NOMO-1 (cell line): ENCODE measurements around the gene KIR3DL3.
"Not testable (repeated sequence)": the region's sequence is repeated elsewhere in the genome, so short reads cannot be mapped to it uniquely, and the experiment has no call there.

Source experiments
- DNase-seq, 2 experiments: peaks; one replicate each; lab custom pipeline; 2025; ENCODE audit not compliant: unreplicated experiment in 2 of 2; lab: John Stamatoyannopoulos, UW

The KIR3DL3 gene

DNA sequence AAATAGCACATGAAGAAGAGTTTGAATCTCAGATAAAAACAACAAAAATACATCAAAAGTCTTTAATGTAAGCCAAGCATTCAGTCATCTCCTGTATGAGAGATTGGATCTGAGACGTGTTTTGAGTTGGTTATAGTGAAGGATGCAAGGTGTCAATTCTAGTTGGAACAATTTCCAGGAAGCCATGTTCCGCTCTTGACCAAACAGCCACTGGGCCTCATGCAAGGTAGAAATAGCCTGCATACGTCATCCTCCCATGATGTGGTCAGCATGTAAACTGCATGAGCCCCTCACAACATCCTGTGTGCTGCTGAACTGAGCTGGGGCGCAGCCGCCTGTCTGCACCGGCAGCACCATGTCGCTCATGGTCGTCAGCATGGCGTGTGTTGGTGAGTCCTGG, at the start of gene KIR3DL3:
KIR3DL3 (plus strand) TSS at position 301 of the 400 bp plus-strand sequence; CDS start at position 356, 55 bp downstream.
- DNase-seq = no peak

DNA sequence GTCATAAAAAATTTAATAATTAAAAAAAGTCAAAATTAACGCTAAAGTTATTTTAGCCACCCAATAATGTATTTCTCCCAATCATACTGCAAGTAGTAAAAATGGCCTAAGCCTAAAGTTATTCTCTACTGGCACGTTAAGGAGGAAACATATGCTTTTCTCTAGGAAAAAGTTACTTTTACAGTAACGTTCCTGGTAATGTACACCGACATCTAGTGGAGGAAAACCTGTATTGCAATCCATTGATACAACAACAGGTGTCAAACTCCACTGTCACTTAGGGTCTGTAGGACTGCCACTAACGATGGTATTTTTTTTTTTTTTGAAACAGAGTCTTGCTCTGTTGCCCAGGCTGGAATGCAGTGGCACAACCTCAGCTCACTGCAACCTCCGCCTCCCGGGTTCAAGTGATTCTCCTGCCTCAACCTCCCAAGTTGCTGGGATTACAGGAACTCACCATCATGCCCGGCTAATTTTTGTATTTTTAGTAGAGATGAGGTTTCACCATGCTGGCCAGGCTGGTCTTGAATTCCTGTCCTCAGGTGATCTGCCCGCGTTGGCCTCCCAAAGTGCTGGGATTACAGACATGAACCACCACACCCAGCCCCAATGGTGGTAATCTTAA, 47.9 kb upstream of the KIR3DL3 start:
- DNase-seq = peak in 1 of 2 experiments; percentile 42

DNA sequence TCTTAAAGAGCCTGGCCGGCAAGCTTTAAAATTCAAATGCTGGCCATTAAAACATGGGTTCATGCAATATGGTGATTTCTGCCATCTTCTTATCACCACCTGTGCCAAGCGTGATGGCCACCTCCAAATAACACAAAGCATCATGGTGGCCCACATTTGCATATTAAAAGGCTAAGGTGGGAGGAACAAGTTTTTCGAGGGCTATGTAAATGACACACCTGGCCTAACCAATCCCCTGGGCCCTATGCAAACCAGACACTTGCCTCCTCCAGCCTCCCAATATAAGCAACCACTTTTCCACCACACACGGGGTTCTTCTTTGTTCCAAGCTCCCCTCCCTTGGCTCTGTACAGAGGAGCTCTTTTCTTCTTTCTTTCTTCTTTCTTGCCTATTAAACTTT, 47.0 kb upstream of the KIR3DL3 start:
- no peak for DNase-seq

DNA sequence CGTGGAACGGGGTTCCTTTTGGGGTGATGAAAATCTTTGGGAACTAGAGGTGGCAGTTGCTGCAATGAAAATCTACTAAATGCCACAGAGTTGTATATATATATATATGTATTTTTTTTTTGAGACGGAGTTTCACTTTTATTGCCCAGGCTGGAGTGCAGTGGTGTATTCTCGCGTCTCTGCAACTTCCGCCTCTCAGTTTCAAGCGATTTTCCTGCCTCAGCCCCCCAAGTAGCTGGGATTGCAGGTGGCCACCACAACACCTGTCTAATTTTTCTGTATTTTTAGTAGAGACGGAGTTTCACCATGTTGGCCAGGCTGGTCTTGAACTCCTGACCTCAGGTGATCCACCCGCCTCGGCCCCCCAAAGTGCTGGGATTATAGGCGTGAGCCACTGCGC, 42.6 kb upstream of the KIR3DL3 start:
- DNase-seq = not testable (repeated sequence)

DNA sequence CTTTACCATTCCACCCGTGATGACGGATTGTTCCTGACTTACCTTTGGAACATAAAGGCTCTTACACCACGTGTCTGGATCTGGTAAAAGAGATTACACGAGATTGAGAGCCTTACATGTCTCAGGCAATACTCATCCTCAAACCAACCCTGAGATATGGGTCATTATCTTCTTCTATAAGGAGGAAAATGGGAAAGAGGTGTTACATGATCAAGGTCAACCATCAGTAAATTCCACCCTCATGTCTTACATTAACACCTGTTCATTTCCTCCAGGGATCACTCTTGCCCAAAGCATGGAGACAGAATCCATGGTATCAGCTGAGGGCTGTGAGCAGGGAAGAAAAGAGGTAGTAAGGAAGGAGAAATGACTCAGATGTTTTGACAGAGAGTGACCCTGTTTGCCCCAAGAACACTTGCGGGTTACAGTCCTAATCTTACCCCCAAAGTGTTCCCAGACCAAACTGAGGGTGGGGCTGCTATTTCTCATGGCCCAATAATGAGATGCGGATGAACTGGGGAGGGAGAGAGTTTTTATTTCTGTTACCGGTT, 41.9 kb upstream of the KIR3DL3 start:
- DNase-seq = peak in 1 of 2 experiments; percentile 37

- DNase-seq = peak; percentile 34 to 64
These were observed 39.7 kb upstream of the KIR3DL3 start for GRCh38 chr19:54684527-54684926.

DNA sequence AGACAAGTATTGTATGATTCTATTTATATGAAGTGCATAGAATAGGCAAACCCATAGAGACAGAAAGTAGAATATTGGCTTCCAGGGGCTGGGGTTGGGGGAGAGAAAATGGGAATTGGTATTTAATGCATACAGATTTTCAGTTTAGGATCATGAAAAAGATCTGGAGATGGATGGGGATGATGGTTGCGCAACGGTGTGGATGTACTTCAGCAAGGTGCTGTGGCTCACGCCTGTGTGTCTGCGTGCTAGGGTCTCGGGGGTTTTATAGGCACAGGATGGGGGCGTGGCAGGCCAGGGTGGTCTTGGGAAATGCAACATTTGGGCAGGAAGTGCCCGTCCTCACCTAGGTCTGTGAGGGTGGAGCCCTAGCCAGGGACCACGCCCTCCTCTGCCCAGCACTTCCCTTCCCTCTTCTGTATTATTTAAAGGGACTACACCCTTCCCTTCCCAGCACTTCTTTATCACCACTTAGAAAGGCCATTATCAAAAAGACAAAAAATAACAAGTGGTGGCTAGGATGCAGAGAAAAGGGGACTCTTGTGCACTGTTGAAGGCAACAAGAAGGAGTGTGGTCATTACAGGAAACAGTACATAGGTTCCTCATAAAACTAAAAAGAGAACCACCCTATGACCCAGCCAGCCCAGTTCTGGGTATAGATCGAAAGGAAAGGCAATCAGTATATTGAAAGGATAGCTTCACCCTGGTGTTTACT, 32.5 kb upstream of the KIR3DL3 start:
- peak in 1 of 2 experiments; percentile 23 for DNase-seq

GRCh38 chr19:54692298-54692615, 32.0 kb upstream of the KIR3DL3 start:
- no peak for DNase-seq

DNA sequence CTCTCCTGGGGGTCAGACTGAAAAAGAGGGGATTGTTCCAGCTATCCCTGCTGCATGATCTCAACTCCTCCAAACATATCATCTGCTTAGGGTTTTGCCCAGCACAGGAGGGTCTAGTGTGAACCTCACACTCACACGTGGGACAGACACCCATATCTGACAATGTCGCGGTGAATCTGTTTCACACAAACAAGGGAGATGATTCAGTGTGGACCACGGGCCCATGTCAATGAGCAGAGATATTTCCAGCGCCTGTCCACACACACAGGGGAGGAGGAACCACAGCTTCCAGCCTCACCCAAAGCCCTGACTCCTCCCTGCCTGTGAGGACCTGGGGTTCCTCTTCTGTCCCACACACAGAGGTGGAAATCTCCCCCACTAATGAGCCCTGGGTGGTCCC, 29.6 kb upstream of the KIR3DL3 start:
- DNase-seq = no peak

DNA sequence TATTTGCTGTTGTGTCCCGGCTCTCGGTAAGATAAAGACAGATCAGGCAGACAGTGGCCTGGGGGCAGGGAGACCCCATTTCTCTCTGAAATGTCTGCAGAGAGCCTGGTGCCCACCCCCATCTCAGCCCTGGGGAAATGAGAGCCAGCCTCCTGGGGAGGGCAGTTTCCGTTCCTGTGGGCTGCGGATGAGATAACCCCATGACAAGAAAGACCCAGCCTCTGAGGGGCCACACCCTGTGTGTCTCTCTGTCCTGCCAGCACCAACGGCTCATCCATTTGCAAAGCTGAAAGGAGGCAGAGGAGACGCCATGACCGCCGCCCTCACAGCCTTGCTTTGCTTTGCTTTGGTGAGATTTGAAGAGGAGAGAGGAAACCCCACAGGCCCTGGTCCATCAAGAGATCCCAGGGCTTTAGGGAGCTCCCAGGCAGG, 28.1 kb upstream of the KIR3DL3 start:
- peak; percentile 41 to 42 for DNase-seq

GRCh38 chr19:54696766-54697165, 27.5 kb upstream of the KIR3DL3 start:
- DNase-seq = no peak

DNA sequence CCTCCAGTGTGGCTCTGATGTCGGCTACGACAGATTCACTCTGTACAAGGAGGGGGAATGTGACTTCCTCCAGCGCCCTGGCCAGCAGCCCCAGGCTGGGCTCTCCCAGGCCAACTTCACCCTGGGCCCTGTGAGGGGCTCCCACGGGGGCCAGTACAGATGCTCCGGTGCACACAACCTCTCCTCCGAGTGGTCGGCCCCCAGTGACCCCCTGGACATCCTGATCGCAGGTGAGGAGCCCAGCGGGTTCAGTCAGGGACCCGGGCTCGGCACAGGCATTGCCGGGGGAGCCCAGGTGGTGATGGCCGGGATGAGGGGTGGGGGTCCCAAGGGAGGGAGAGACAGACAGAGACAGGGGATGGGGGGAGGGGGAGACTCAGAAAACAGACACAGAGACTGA, 26.5 kb upstream of the KIR3DL3 start:
- DNase-seq = not testable (repeated sequence)

GRCh38 chr19:54704928-54705327, 19.3 kb upstream of the KIR3DL3 start:
- no peak for DNase-seq

DNA sequence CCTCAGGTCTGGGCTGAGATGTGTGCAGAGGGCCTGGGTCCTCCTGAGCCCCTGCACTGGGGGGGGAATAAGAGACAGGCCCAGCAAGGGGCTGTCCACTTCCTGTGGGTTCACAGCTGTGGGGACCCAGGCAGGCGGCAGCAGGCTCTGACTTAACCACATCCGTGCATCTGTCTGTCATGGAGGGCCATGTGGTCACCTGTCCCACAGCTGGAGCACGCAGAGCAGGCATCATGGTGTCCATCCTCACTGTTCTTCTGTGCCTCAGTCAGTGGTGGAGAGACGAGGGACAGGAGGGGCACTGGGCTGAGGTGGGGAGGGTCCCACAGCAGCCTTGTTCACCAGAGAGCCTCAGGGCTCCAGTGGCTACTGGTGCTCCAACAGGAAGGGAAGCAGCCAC, 16.3 kb upstream of the KIR3DL3 start:
- no peak for DNase-seq

GRCh38 chr19:54708781-54709180, 15.5 kb upstream of the KIR3DL3 start:
- peak in 1 of 2 experiments; percentile 33 for DNase-seq

DNA sequence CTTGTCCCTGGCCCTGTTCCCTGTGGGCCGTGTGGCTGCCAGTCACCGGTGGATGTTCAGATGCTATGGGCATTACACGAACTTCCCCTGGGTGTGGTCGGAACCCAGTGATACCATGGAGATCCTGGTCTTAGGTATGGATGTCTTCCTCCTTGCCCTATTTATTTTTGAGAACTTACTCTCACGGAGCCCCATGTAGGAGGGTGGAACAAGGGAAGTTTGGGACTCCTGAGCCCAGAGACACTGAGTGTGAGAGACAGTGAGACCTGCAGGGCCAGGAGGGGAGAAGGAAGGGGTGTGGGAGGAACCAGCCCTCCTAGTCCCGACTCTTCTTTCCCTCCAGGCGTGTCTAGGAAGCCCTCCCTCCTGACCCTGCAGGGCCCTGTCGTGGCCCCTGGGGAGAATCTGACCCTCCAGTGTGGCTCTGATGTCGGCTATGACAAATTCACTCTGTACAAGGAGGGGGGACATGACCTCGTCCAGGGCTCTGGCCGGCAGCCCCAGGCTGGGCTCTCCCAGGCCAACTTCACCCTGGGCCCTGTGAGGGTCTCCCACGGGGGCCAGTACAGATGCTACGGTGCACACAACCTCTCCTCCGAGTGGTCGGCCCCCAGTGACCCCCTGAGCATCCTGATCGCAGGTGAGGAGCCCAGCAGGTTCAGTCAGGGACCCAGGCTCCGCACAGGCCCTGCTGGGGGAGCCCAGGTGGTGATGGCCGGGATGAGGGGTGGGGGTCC, 14.9 kb upstream of the KIR3DL3 start:
- no peak for DNase-seq

- not testable (repeated sequence) for DNase-seq
These were observed 14.3 kb upstream of the KIR3DL3 start for GRCh38 chr19:54709956-54710355.

DNA sequence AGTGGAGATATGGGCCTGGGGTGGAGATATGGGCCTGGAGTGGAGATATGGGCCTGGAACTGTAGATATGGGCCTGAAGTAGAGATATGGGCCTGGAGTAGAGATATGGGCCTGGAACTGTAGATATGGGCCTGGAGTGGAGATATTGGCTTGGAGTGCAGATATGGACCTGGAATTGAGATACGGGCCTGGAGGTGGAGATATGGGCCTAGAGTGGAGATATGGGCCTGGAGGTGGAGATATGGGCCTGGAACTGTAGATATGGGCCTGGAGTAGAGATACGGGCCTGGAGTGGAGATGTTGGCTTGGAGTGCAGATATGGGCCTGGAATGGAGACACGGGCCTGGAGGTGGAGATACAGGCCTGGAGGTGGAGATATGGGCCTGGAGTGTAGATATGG, 402 bp downstream of the KIR3DL3 start:
- no peak for DNase-seq

- no peak for DNase-seq
These were observed 1.1 kb downstream of the KIR3DL3 start for GRCh38 chr19:54725321-54725720.

DNA sequence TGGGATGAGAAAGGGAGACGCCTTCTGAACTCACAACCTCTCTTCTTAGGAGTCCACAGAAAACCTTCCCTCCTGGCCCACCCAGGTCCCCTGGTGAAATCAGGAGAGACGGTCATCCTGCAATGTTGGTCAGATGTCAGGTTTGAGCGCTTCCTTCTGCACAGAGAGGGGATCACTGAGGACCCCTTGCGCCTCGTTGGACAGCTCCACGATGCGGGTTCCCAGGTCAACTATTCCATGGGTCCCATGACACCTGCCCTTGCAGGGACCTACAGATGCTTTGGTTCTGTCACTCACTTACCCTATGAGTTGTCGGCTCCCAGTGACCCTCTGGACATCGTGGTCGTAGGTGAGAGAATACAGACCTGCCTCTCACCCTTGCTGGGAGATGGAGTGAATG, 3.3 kb downstream of the KIR3DL3 start:
- no peak for DNase-seq

GRCh38 chr19:54728167-54728566, 3.9 kb downstream of the KIR3DL3 start:
- DNase-seq = no peak
